B cell (primary cell): ENCODE measurements around the gene NRXN2. TPM values are rescaled to one million over a fixed set of nuclear protein-coding genes. Genes with fewer than 3 reads are reported as not detected.

Source experiments
- ATAC-seq: fragments of 200-7000 bp; cut with Tn5 transposase; one replicate; pipeline ENCODE4 v1.10.0; 2021; ENCODE audit warnings: low read depth, mild to moderate bottlenecking, moderate number of reproducible peaks, moderate library complexity
- CTCF ChIA-PET: fragments of 350-600 bp; sonication (Branson Sonifier 250); formaldehyde crosslinking; loops from one replicate; lab custom pipeline; 2021; ENCODE audit warnings: antibody characterized with exemption, inconsistent platforms; lab: Charles Lee
- POLR2A ChIA-PET: fragments of 350-600 bp; sonication (Branson Sonifier 250); formaldehyde crosslinking; loops from one replicate; lab custom pipeline; 2021; ENCODE audit warnings: antibody characterized with exemption; lab: Charles Lee
- DNase-seq: peaks from one replicate; pipeline ENCODE4 v3.0.0; 2013
- H2AFZ ChIP-seq: 2 replicates; pipeline ENCODE4 v1.6.1; 2012; ENCODE audit warnings: mild to moderate bottlenecking, low read depth, low read length; ENCODE audit not compliant: insufficient read depth, poor library complexity, severe bottlenecking
- H3K27ac ChIP-seq, 2 donors: 1 replicate in 1 of 2; 2 replicates in 1 of 2; pipeline ENCODE4 v1.5.1; 2012 to 2013; ENCODE audit warnings: low read length in 2 of 2, mild to moderate bottlenecking in 2 of 2, moderate library complexity in 1 of 2
- H3K27me3 ChIP-seq, 4 experiments: fragments of 200-600 bp in 1 of 4; sonication (generic) in 1 of 4; replicated peaks in 1 of 4; 1 replicate in 2 of 4; 2 replicates in 2 of 4; pipeline versions ENCODE4 v1.6.1 to v1.7.0; 2013 to 2016; ENCODE audit warnings: low read length in 3 of 4, mild to moderate bottlenecking in 2 of 4, mixed read lengths in 1 of 4, moderate library complexity in 1 of 4; ENCODE audit not compliant: insufficient read depth in 4 of 4, control insufficient read depth in 3 of 4; ENCODE audit errors: control extremely low read depth in 1 of 4
- H3K36me3 ChIP-seq, 2 experiments: replicated peaks in 1 of 2; 1 replicate in 1 of 2; 2 replicates in 1 of 2; pipeline versions ENCODE4 v1.6.1 to v1.7.1; 2013; ENCODE audit warnings: low read length in 1 of 2; ENCODE audit not compliant: insufficient read depth in 2 of 2, control insufficient read depth in 1 of 2; ENCODE audit errors: control extremely low read depth in 1 of 2, extremely low read depth in 1 of 2
- H3K4me1 ChIP-seq, 2 donors: fragments of 200-600 bp in 1 of 2; sonication (generic) in 1 of 2; 1 replicate in 1 of 2; 2 replicates in 1 of 2; pipeline versions ENCODE4 v1.5.1 to v1.6.1; 2013 to 2017; ENCODE audit warnings: low read length in 2 of 2; ENCODE audit not compliant: control insufficient read depth in 2 of 2, insufficient read depth in 2 of 2
- H3K4me2 ChIP-seq: replicated peaks from 2 replicates; pipeline ENCODE3; 2012; ENCODE audit warnings: mild to moderate bottlenecking, low read depth, low read length; ENCODE audit not compliant: poor library complexity, severe bottlenecking
- H3K4me3 ChIP-seq, 5 experiments: fragments of 200-600 bp in 1 of 5; sonication (generic) in 1 of 5; 1 replicate in 3 of 5; 2 replicates in 2 of 5; pipeline versions ENCODE4 v1.5.1 to v1.7.0; 2011 to 2016; ENCODE audit warnings: low read length in 4 of 5, mild to moderate bottlenecking in 4 of 5, low read depth in 2 of 5, control low read depth in 1 of 5, moderate library complexity in 1 of 5; ENCODE audit not compliant: insufficient read depth in 1 of 5; ENCODE audit errors: control extremely low read depth in 1 of 5, extremely low read depth in 1 of 5
- H3K79me2 ChIP-seq: fragments of 200-600 bp; sonication (generic); one replicate; pipeline ENCODE4 v1.6.0; 2016; ENCODE audit warnings: low read length; ENCODE audit not compliant: control insufficient read depth, insufficient read depth
- H3K9ac ChIP-seq: fragments of 200-600 bp; sonication (generic); 2 replicates; pipeline ENCODE4 v1.6.1; 2017; ENCODE audit warnings: mild to moderate bottlenecking, low read length, moderate library complexity
- H3K9me3 ChIP-seq, 3 donors: one replicate each; pipeline versions ENCODE4 v1.6.1 to v1.7.1; 2013; ENCODE audit warnings: low read length in 2 of 3; ENCODE audit not compliant: control insufficient read depth in 2 of 3, insufficient read depth in 1 of 3; ENCODE audit errors: control extremely low read depth in 1 of 3
- H4K20me1 ChIP-seq: 2 replicates; pipeline ENCODE4 v1.6.0; 2012; ENCODE audit warnings: mild to moderate bottlenecking, low read length; ENCODE audit not compliant: insufficient read depth, control insufficient read depth, poor library complexity, severe bottlenecking
- H3K27ac Mint-ChIP-seq: one replicate; pipeline ENCODE4 v1.8.0; 2021; ENCODE audit warnings: mixed read lengths
- H3K27me3 Mint-ChIP-seq: one replicate; pipeline ENCODE4 v1.8.0; 2021; ENCODE audit warnings: mixed read lengths
- H3K4me1 Mint-ChIP-seq: one replicate; pipeline ENCODE4 v1.8.0; 2021; ENCODE audit warnings: mixed read lengths
- H3K4me3 Mint-ChIP-seq: one replicate; pipeline ENCODE4 v1.8.0; 2021; ENCODE audit warnings: mixed read lengths
- H3K9me3 Mint-ChIP-seq: one replicate; pipeline ENCODE4 v1.8.0; 2022; ENCODE audit warnings: mixed read lengths; ENCODE audit not compliant: insufficient read depth
- EZH2 ChIP-seq: IDR thresholded peaks from 2 replicates; pipeline ENCODE4 v1.6.1; 2012; ENCODE audit warnings: borderline replicate concordance, low read depth, mild to moderate bottlenecking, moderate library complexity, low read length; ENCODE audit not compliant: insufficient read depth, poor library complexity, severe bottlenecking
- WGBS: methylation state at CpG from one replicate; pipeline ENCODE4 v1.1.5; 2013; ENCODE audit warnings: missing lambda C conversion rate; ENCODE audit not compliant: insufficient coverage; 5-methylcytosine and 5-hydroxymethylcytosine counted together
- intact Hi-C: fragments of 100-400 bp; cut with micrococcal nuclease; formaldehyde crosslinking; loops from one replicate; pipeline ENCODE4 v1.10.0; 2022
- polyA plus RNA-seq: library from polyadenylated mRNA; depleted of rRNA; stranded (reverse); fragments of >200 nt; gene quantifications from 2 replicates; pipeline ENCODE4 v1.2.3, GENCODE V29; 2012
- total RNA-seq, 2 donors: library from RNA; stranded (reverse); fragments of 120-200 nt in 1 of 2; gene quantifications; 1 replicate in 1 of 2; 2 replicates in 1 of 2; pipeline versions ENCODE4 v1.2.3 to v1.2.4, GENCODE V29; 2013 to 2022
- TF ChIP-seq, protein P1 (sequence below): fragments of 200-600 bp; IDR thresholded peaks from one replicate; pipeline ENCODE4 v1.8.0; 2022; ENCODE audit warnings: antibody characterized with exemption, mild to moderate bottlenecking

The NRXN2 gene
- total and polyA plus RNA-seq, 2 donors (not counting 1 experiment from before 2014, with no cell fraction given) = 0.01 to 0.52 TPM

- Mint-ChIP-seq H3K4me3 (peak overlapping the region; percentile 86), H3K4me1 (peaks cover 25% of the 10 kb centered on the region), H3K27ac (peak overlapping the region; percentile 86), H3K27me3 (peaks cover 23% of the 10 kb centered on the region), H3K9me3 (no peaks in the 10 kb centered on the region)
- ATAC-seq (peak; percentile 42), DNase-seq (no peak)
- peaks cover 0 to 26% of the 10 kb centered on the region in 2 experiments for H3K36me3 ChIP-seq
- WGBS = 41% methylated on average over 5 of the region's 9 CpGs
- CTCF ChIA-PET = interaction anchor here (1.0 to 1.3 kb wide), 2 partner anchors 36 to 275 kb away, joined by 3 to 4 read pairs; no protein-coding TSS in a partner anchor
- H3K27me3 ChIP-seq = peaks cover 0 to 31% (median 7%) of the 10 kb centered on the region in 4 experiments
- peak overlapping the region; percentile 93 for H2AFZ ChIP-seq
- H4K20me1 ChIP-seq = peaks cover 50% of the 10 kb centered on the region
- peak overlapping the region; percentile 86 for H3K9ac ChIP-seq
- peak overlapping the region; percentile 99 for H3K4me2 ChIP-seq
- peak overlapping the region in 1 of 2 donors; percentile 83 for H3K27ac ChIP-seq
- TF ChIP-seq EZH2 = no peak
- TF ChIP-seq, protein P1, sequence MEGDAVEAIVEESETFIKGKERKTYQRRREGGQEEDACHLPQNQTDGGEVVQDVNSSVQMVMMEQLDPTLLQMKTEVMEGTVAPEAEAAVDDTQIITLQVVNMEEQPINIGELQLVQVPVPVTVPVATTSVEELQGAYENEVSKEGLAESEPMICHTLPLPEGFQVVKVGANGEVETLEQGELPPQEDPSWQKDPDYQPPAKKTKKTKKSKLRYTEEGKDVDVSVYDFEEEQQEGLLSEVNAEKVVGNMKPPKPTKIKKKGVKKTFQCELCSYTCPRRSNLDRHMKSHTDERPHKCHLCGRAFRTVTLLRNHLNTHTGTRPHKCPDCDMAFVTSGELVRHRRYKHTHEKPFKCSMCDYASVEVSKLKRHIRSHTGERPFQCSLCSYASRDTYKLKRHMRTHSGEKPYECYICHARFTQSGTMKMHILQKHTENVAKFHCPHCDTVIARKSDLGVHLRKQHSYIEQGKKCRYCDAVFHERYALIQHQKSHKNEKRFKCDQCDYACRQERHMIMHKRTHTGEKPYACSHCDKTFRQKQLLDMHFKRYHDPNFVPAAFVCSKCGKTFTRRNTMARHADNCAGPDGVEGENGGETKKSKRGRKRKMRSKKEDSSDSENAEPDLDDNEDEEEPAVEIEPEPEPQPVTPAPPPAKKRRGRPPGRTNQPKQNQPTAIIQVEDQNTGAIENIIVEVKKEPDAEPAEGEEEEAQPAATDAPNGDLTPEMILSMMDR = no peak
- H3K9me3 ChIP-seq = no peaks in the 10 kb centered on the region
- POLR2A ChIA-PET = no interaction called here
- intact Hi-C loops = loop anchor here (1.0 to 5.0 kb wide), 3 partner anchors 18 to 277 kb away; no protein-coding TSS in a partner anchor
- peaks cover 13 to 23% of the 10 kb centered on the region in 2 donors for H3K4me1 ChIP-seq
- H3K4me3 ChIP-seq = peak overlapping the region in 4 of 5 experiments; percentile 67 to 83 (median 76)
- H3K79me2 ChIP-seq = no peaks in the 10 kb centered on the region
Observed at GRCh38 chr11:64723907-64724862, 1.2 kb upstream of the NRXN2 start.
